WERI-Rb-1 (cell line): ENCODE results near the gene KIF21A.

Experiments
- DNase-seq: peaks from one replicate; pipeline ENCODE4 v3.0.0-alpha.2; 2020
- H3K27ac ChIP-seq: fragments of 250-450 bp; sonication (Bioruptor Pico); 2 replicates; pipeline ENCODE4 v1.5.1; 2020; ENCODE audit warnings: mild to moderate bottlenecking, moderate library complexity
- H3K27me3 ChIP-seq: fragments of 250-450 bp; sonication (Bioruptor Pico); 2 replicates; pipeline ENCODE4 v1.5.1; 2021; ENCODE audit warnings: mild to moderate bottlenecking, low read depth, moderate library complexity; ENCODE audit not compliant: insufficient read depth, severe bottlenecking
- H3K36me3 ChIP-seq: fragments of 250-450 bp; sonication (Bioruptor Pico); 2 replicates; pipeline ENCODE4 v1.5.1; 2020; ENCODE audit warnings: mild to moderate bottlenecking, moderate library complexity
- H3K4me3 ChIP-seq: 2 replicates; pipeline ENCODE4 v1.5.1; 2011; ENCODE audit warnings: low read depth, mild to moderate bottlenecking, control low read depth, low read length
- H3K9me3 ChIP-seq: fragments of 250-450 bp; sonication (Bioruptor Pico); 2 replicates; pipeline ENCODE4 v1.5.1; 2021; ENCODE audit warnings: mild to moderate bottlenecking, moderate library complexity; ENCODE audit not compliant: severe bottlenecking
- TF ChIP-seq, protein P1 (sequence below): IDR thresholded peaks from 2 replicates; pipeline ENCODE4 v1.5.1; 2011; ENCODE audit warnings: low read depth, mild to moderate bottlenecking, control low read depth, inconsistent platforms, low read length

Gene KIF21A

DNA sequence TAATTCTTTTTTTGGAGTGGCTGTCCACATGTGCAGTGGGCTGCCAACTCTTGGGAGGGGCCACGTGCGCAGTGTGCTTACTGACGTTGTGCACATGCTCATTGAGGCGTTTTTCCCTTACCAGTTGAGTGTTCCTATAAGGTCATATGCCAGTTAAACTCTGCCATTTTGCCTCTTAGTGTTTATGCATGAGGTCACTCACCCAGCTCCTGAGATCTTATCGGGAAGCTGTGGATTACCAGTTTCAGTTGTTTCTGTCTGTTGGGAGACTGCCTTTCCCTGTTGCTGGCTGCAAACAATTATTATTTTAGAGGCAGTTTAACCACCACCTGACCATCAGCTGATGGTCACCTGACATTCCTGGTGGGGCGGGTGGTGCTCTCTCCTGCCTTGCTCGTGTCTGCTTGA lies 16.1 kb upstream of the KIF21A start:
- Histone ChIP-seq H3K4me3 (no peak overlapping the region), H3K27ac (no peak overlapping the region), H3K36me3 (no peaks in the 10 kb centered on the region), H3K9me3 (no peaks in the 10 kb centered on the region), H3K27me3 (no peaks in the 10 kb centered on the region)
- no peak for DNase-seq
- TF ChIP-seq, protein P1, sequence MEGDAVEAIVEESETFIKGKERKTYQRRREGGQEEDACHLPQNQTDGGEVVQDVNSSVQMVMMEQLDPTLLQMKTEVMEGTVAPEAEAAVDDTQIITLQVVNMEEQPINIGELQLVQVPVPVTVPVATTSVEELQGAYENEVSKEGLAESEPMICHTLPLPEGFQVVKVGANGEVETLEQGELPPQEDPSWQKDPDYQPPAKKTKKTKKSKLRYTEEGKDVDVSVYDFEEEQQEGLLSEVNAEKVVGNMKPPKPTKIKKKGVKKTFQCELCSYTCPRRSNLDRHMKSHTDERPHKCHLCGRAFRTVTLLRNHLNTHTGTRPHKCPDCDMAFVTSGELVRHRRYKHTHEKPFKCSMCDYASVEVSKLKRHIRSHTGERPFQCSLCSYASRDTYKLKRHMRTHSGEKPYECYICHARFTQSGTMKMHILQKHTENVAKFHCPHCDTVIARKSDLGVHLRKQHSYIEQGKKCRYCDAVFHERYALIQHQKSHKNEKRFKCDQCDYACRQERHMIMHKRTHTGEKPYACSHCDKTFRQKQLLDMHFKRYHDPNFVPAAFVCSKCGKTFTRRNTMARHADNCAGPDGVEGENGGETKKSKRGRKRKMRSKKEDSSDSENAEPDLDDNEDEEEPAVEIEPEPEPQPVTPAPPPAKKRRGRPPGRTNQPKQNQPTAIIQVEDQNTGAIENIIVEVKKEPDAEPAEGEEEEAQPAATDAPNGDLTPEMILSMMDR, result no peak

DNA sequence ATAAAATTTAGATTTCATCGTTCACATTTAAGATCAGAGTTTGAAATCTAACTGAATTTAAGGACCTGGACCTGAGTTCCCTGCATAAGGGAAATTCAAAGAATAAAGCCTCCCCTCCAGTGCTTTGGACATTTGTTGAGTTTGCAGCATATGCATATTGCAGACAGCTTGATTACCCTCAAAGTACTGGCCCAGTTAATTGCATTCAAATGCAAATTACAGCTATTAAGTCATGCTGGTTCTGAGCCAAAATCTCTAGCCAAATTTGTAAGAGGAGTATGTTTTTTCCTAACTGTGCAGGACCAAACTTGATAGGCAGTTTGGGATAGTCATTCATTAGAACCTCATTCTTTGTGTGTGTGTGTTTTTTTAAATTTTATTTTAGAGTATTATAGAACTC lies 9.1 kb upstream of the KIF21A start:
- no peaks in the 10 kb centered on the region for H3K9me3 ChIP-seq
- no peaks in the 10 kb centered on the region for H3K27me3 ChIP-seq
- H3K36me3 ChIP-seq, result no peaks in the 10 kb centered on the region
- no peak overlapping the region for H3K4me3 ChIP-seq
- no peak for DNase-seq
- TF ChIP-seq, protein P1, result no peak
- H3K27ac ChIP-seq, result no peak overlapping the region

DNA sequence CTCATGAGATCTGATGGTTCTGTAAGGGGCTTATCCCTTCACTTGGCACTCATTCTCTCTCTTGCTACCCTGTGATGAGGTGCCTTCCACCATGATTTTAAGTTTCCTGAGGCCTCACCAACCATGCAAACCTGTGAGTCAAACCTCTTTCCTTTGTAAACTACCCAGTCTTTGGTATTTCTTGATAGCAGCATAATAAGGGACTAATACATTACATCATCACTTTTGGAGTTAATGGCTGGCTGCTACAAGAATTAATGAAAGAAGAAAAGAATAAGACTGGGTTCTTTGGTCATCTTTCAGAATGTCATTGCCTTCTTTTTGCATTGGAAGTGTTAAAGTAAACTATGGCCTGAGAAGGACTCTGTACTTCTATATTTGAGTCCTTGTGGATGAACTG lies 5.1 kb upstream of the KIF21A start:
- no peak for DNase-seq
- no peaks in the 10 kb centered on the region for H3K9me3 ChIP-seq
- TF ChIP-seq, protein P1, result no peak
- no peaks in the 10 kb centered on the region for H3K36me3 ChIP-seq
- no peak overlapping the region for H3K27ac ChIP-seq
- no peaks in the 10 kb centered on the region for H3K27me3 ChIP-seq
- no peak overlapping the region for H3K4me3 ChIP-seq

DNA sequence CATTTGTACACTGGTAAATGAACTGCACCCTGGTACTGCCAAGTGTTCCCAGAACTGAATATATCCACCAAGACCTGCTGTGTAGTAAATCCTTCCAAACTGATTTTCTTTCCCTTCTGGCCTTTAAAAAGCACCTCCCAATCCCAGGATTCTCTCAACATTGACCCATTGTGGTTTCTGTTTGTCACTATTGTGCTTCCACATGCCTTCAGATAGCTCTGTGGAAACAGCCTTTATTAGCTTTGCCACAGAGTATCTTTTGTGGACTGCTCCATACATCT lies 949 bp upstream of the KIF21A start:
- Histone ChIP-seq H3K4me3 (peak overlapping the region; percentile 73), H3K9me3 (no peaks in the 10 kb centered on the region), H3K27me3 (no peaks in the 10 kb centered on the region), H3K36me3 (no peaks in the 10 kb centered on the region), H3K27ac (peak overlapping the region; percentile 92)
- no peak for DNase-seq
- TF ChIP-seq, protein P1, result no peak

DNA sequence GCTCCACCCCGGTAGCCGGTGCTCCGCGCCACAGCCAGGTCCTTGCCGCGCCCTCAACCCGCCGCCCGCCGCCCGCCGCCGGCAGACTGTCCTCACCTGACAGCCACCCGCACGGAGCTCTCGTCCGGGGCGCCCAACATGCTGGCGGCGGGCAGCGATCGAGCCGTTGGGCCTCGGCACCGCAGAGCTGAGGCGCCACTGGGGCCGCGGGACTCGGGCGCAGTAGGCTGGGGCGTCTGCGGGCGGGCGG lies 164 bp downstream of the KIF21A start:
- no peak for DNase-seq
- peak overlapping the region; percentile 73 for H3K4me3 ChIP-seq
- peak overlapping the region; percentile 92 for H3K27ac ChIP-seq

More for the DNA sequence above, 164 bp downstream of the KIF21A start:
- Histone ChIP-seq H3K36me3 (no peaks in the 10 kb centered on the region), H3K27me3 (no peaks in the 10 kb centered on the region), H3K9me3 (no peaks in the 10 kb centered on the region)
- TF ChIP-seq, protein P1, result no peak
